BE2C (cell line): Measurements from ENCODE around the gene PRICKLE1.

Experiments
- DNase-seq: peaks from one replicate; pipeline ENCODE4 v3.0.0-alpha.2; 2020
- H3K27me3 ChIP-seq: fragments of 250-450 bp; sonication (Bioruptor Pico); 2 replicates; pipeline ENCODE4 v1.5.1; 2020; ENCODE audit warnings: mild to moderate bottlenecking
- H3K36me3 ChIP-seq: fragments of 250-450 bp; sonication (Bioruptor Pico); 2 replicates; pipeline ENCODE4 v1.5.1; 2020; ENCODE audit warnings: mild to moderate bottlenecking
- H3K4me1 ChIP-seq: fragments of 250-450 bp; sonication (Bioruptor Pico); 2 replicates; pipeline ENCODE4 v1.5.1; 2020
- H3K4me3 ChIP-seq: 2 replicates; pipeline ENCODE4 v1.5.1; 2011; ENCODE audit warnings: low read depth, low read length
- H3K9me3 ChIP-seq: fragments of 250-450 bp; sonication (Bioruptor Pico); 2 replicates; pipeline ENCODE4 v1.5.1; 2020
- TF ChIP-seq, protein P1 (sequence below): IDR thresholded peaks from 2 replicates; pipeline ENCODE4 v1.5.1; 2012; ENCODE audit warnings: mild to moderate bottlenecking, low read depth, low read length

PRICKLE1 gene

DNA sequence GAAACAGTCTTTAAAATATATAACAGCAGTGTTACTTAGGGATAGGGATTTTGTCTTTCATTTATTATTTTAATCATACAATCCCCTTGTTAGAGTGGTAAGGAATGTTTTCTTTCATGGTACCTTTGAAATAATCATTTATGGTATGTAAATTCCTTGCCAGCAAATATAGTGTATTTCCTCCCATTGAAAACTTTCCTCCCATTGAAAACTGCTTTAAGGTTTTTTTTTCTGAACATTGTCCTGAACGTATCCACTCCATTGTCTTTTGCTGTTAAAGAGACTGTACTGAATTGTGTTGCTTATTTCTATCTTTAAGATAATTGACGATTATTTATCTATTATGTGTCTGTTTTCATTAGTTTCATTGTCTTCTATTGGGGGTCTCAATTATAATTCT lies 180.1 kb downstream of the PRICKLE1 start:
- Histone ChIP-seq H3K36me3 (peaks cover 6% of the 10 kb centered on the region; the same call in 1 of the 2 replicates), H3K9me3 (no peaks in the 10 kb centered on the region), H3K27me3 (no peaks in the 10 kb centered on the region), H3K4me3 (no peak overlapping the region), H3K4me1 (peaks cover 5% of the 10 kb centered on the region; the same call in 1 of the 2 replicates)
- DNase-seq, result no peak
- TF ChIP-seq, protein P1, sequence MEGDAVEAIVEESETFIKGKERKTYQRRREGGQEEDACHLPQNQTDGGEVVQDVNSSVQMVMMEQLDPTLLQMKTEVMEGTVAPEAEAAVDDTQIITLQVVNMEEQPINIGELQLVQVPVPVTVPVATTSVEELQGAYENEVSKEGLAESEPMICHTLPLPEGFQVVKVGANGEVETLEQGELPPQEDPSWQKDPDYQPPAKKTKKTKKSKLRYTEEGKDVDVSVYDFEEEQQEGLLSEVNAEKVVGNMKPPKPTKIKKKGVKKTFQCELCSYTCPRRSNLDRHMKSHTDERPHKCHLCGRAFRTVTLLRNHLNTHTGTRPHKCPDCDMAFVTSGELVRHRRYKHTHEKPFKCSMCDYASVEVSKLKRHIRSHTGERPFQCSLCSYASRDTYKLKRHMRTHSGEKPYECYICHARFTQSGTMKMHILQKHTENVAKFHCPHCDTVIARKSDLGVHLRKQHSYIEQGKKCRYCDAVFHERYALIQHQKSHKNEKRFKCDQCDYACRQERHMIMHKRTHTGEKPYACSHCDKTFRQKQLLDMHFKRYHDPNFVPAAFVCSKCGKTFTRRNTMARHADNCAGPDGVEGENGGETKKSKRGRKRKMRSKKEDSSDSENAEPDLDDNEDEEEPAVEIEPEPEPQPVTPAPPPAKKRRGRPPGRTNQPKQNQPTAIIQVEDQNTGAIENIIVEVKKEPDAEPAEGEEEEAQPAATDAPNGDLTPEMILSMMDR, result no peak

DNA sequence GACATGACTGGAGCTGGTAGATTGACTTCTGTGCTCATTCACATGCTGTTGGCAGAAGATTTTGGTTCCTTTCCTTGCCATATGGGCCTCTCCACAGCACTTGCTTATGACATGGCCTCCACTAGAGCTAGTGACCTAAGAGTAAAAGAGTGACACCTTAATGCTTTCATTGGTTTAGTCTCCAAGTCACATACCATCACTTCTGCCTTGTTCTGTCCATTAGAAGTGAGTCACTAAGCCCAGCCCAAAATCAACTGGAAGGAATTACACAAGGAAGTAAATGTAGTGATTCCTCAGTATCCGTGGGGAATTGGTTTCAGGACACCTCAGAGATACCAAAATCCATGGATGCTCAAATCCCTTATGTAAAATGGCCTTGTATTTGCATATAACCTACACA lies 182.2 kb downstream of the PRICKLE1 start:
- DNase-seq, result no peak
- Histone ChIP-seq H3K36me3 (peaks cover 13% of the 10 kb centered on the region), H3K4me1 (peaks cover 11% of the 10 kb centered on the region; the same call in 1 of the 2 replicates), H3K27me3 (no peaks in the 10 kb centered on the region), H3K4me3 (no peak overlapping the region), H3K9me3 (no peaks in the 10 kb centered on the region)
- TF ChIP-seq, protein P1, result no peak
